SH-SY5Y (cell line): Measurements from ENCODE around the gene HES7.

ENCODE experiments used
- GATA2 ChIP-seq: IDR thresholded peaks from 2 replicates; pipeline ENCODE4 v1.6.1; 2011; ENCODE audit warnings: mild to moderate bottlenecking, low read depth, low read length
- GATA3 ChIP-seq: IDR thresholded peaks from 2 replicates; pipeline ENCODE4 v1.6.1; 2011; ENCODE audit warnings: low read depth, mild to moderate bottlenecking, low read length, moderate library complexity

- TF ChIP-seq GATA2 (no peak), GATA3 (no peak)
Observed at GRCh38 chr17:8076502-8077266, 47.2 kb downstream of the HES7 start.
